HepG2 (cell line): ENCODE data around the gene SRCIN1. TPM values are rescaled to one million over a fixed set of nuclear protein-coding genes. Genes with fewer than 3 reads are reported as not detected.

ENCODE experiments used
- ARNTL ChIP-seq: sonication (generic); formaldehyde crosslinking; IDR thresholded peaks from 2 replicates; pipeline ENCODE4 v1.4.0; 2020; ENCODE audit warnings: mild to moderate bottlenecking, missing genetic modification reagents
- CBX2 ChIP-seq, 2 experiments: fragments of 200-600 bp in 1 of 2; sonication (generic); formaldehyde crosslinking in 1 of 2; IDR thresholded peaks; 2 replicates each; pipeline versions ENCODE4 v1.7.0 to v1.8.1; 2018 to 2022; ENCODE audit warnings: low read depth in 2 of 2, low read length in 1 of 2, mild to moderate bottlenecking in 1 of 2, missing genetic modification reagents in 1 of 2
- CHCHD3 ChIP-seq: sonication (generic); formaldehyde crosslinking; IDR thresholded peaks from 2 replicates; pipeline ENCODE4 v1.8.0; 2022; ENCODE audit warnings: mild to moderate bottlenecking, missing genetic modification reagents, moderate library complexity
- HCFC1 ChIP-seq: fragments of 150-350 bp; IDR thresholded peaks from 2 replicates; pipeline ENCODE4 v1.6.1; 2014; ENCODE audit warnings: low read depth, low read length
- HINFP ChIP-seq: sonication (generic); formaldehyde crosslinking; IDR thresholded peaks from 2 replicates; pipeline ENCODE4 v1.4.0; 2020; ENCODE audit warnings: low read depth, mild to moderate bottlenecking, missing genetic modification reagents
- MAZ ChIP-seq, 2 experiments: sonication (generic) in 1 of 2; formaldehyde crosslinking in 1 of 2; IDR thresholded peaks; 2 replicates each; pipeline versions ENCODE4 v1.5.0 to v1.6.1; 2012 to 2020; ENCODE audit warnings: low read depth in 2 of 2, mild to moderate bottlenecking in 2 of 2, borderline replicate concordance in 1 of 2, improper control_type of control experiment in 1 of 2, low read length in 1 of 2, missing genetic modification reagents in 1 of 2, moderate library complexity in 1 of 2
- MIXL1 ChIP-seq: IDR thresholded peaks from 2 replicates; pipeline ENCODE4 v1.6.1; 2016
- MXI1 ChIP-seq: IDR thresholded peaks from 3 replicates; pipeline ENCODE4 v1.6.1; 2012; ENCODE audit warnings: low read depth, low read length, inconsistent platforms, borderline replicate concordance
- MZF1 ChIP-seq: sonication (generic); formaldehyde crosslinking; IDR thresholded peaks from 2 replicates; pipeline ENCODE4 v1.8.1; 2023; ENCODE audit warnings: mild to moderate bottlenecking, missing genetic modification reagents, borderline replicate concordance
- NFIC ChIP-seq: IDR thresholded peaks from 2 replicates; pipeline ENCODE4 v1.6.1; 2012; ENCODE audit warnings: mild to moderate bottlenecking, low read length, inconsistent platforms
- SMAD1 ChIP-seq: sonication (generic); formaldehyde crosslinking; IDR thresholded peaks from 2 replicates; pipeline ENCODE4 v1.4.0; 2020; ENCODE audit warnings: missing genetic modification reagents, low read depth, mild to moderate bottlenecking, borderline replicate concordance
- THAP7 ChIP-seq: sonication (generic); formaldehyde crosslinking; IDR thresholded peaks from 2 replicates; pipeline ENCODE4 v1.8.1; 2023; ENCODE audit warnings: mild to moderate bottlenecking, missing genetic modification reagents
- UBTF ChIP-seq: sonication (generic); formaldehyde crosslinking; IDR thresholded peaks from 2 replicates; pipeline ENCODE4 v1.4.0; 2020; ENCODE audit warnings: mild to moderate bottlenecking, missing genetic modification reagents
- XBP1 ChIP-seq: sonication (generic); formaldehyde crosslinking; IDR thresholded peaks from 2 replicates; pipeline ENCODE4 v1.5.0; 2020; ENCODE audit warnings: missing genetic modification reagents
- ZFP36L1 ChIP-seq: sonication (generic); formaldehyde crosslinking; IDR thresholded peaks from 2 replicates; pipeline ENCODE4 v1.8.0; 2022; ENCODE audit warnings: mild to moderate bottlenecking, missing genetic modification reagents, moderate library complexity
- ZFP82 ChIP-seq: sonication (generic); formaldehyde crosslinking; IDR thresholded peaks from 2 replicates; pipeline ENCODE4 v1.5.1; 2020; ENCODE audit warnings: mild to moderate bottlenecking, missing genetic modification reagents, borderline replicate concordance
- ZNF180 ChIP-seq: sonication (generic); formaldehyde crosslinking; IDR thresholded peaks from 2 replicates; pipeline ENCODE4 v1.4.0; 2020; ENCODE audit warnings: low read depth, missing genetic modification reagents, borderline replicate concordance
- ZNF225 ChIP-seq: sonication (generic); formaldehyde crosslinking; IDR thresholded peaks from 2 replicates; pipeline ENCODE4 v1.4.0; 2020; ENCODE audit warnings: mild to moderate bottlenecking, missing genetic modification reagents
- polyA plus RNA-seq, 8 experiments: library from polyadenylated mRNA; depleted of rRNA in 3 of 8; stranded (reverse) in 7 of 8; unstranded in 1 of 8; fragments of >200 nt; fragmentation: Illumina TruSeq in 4 of 8; extraction: Trizol in 4 of 8; gene quantifications; 2 replicates each; pipeline versions ENCODE4 v1.2.1 to v1.2.3, GENCODE V29; 2011 to 2016; ENCODE audit warnings: low read depth in 4 of 8, missing spikeins in 1 of 8, mixed read lengths in 1 of 8; ENCODE audit not compliant: insufficient read depth in 1 of 8
- total RNA-seq, 5 experiments: library from RNA; depleted of rRNA; stranded (reverse); fragments of >200 nt; fragmentation: Illumina TruSeq; extraction: Trizol; gene quantifications; 2 replicates each; pipeline ENCODE4 v1.2.3, GENCODE V29; 2016; ENCODE audit warnings: low read depth in 1 of 5
- TF ChIP-seq, protein P1 (sequence below): sonication (generic); formaldehyde crosslinking; IDR thresholded peaks from 2 replicates; pipeline ENCODE4 v1.4.0; 2020; ENCODE audit warnings: missing genetic modification reagents
- TF ChIP-seq, protein P2 (sequence below): IDR thresholded peaks from 2 replicates; pipeline ENCODE4 v1.6.1; 2016; ENCODE audit warnings: control low read depth

The SRCIN1 gene
- total and polyA plus RNA-seq, 2 of the 13 experiments (the other 11 are each of a cell fraction or from before 2014, with no cell fraction given) = 1.2 to 9.6 TPM

- TF ChIP-seq MAZ (IDR thresholded peaks at IDR 0.05; ENCODE audit: borderline replicate concordance, low read depth, low read length) (peak; percentile 72; the same call in 1 of the 2 replicates), MAZ (CRISPR knock-in tag; IDR thresholded peaks at IDR 0.05; ENCODE audit: low read depth) (peak; percentile 92), ARNTL (CRISPR knock-in tag) (peak; percentile 51; the same call in 1 of the 2 replicates), XBP1 (no peak), ZNF225 (CRISPR knock-in tag) (peak; percentile 70; the same call in 1 of the 2 replicates), THAP7 (no peak), ZFP36L1 (CRISPR knock-in tag) (no peak), MZF1 (CRISPR knock-in tag) (peak; percentile 72; the same call in 1 of the 2 replicates), CBX2 (IDR thresholded peaks at IDR 0.05; ENCODE audit: low read depth, low read length) (no peak), CBX2 (CRISPR knock-in tag; IDR thresholded peaks at IDR 0.05; ENCODE audit: low read depth) (0 out of 2 replicates have a peak, but pooled peaks have one; percentile 64), SMAD1 (CRISPR knock-in tag) (peak; percentile 86), UBTF (peak; percentile 80), CHCHD3 (CRISPR knock-in tag) (peak; percentile 77; the same call in 1 of the 2 replicates), ZFP82 (CRISPR knock-in tag) (no peak), HINFP (CRISPR knock-in tag) (no peak), MXI1 (no peak), ZNF180 (CRISPR knock-in tag) (no peak), HCFC1 (no peak; the same call in 1 of the 2 replicates), NFIC (no peak), MIXL1 (CRISPR knock-in tag) (0 out of 2 replicates have a peak, but pooled peaks have one; percentile 32)
- TF ChIP-seq, protein P1, sequence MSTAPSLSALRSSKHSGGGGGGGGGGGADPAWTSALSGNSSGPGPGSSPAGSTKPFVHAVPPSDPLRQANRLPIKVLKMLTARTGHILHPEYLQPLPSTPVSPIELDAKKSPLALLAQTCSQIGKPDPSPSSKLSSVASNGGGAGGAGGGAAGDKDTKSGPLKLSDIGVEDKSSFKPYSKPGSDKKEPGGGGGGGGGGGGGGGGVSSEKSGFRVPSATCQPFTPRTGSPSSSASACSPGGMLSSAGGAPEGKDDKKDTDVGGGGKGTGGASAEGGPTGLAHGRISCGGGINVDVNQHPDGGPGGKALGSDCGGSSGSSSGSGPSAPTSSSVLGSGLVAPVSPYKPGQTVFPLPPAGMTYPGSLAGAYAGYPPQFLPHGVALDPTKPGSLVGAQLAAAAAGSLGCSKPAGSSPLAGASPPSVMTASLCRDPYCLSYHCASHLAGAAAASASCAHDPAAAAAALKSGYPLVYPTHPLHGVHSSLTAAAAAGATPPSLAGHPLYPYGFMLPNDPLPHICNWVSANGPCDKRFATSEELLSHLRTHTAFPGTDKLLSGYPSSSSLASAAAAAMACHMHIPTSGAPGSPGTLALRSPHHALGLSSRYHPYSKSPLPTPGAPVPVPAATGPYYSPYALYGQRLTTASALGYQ (CRISPR knock-in tag) = no peak
- TF ChIP-seq, protein P2, sequence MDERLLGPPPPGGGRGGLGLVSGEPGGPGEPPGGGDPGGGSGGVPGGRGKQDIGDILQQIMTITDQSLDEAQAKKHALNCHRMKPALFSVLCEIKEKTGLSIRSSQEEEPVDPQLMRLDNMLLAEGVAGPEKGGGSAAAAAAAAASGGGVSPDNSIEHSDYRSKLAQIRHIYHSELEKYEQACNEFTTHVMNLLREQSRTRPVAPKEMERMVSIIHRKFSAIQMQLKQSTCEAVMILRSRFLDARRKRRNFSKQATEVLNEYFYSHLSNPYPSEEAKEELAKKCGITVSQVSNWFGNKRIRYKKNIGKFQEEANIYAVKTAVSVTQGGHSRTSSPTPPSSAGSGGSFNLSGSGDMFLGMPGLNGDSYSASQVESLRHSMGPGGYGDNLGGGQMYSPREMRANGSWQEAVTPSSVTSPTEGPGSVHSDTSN (CRISPR knock-in tag) = no peak
Observed at GRCh38 chr17:38557836-38558727, 47.7 kb downstream of the SRCIN1 start (continued).
